Osteocyte (in vitro differentiated cells): ENCODE data around the gene SNX3. TPM values are rescaled to one million over a fixed set of nuclear protein-coding genes. Genes with fewer than 3 reads are reported as not detected.

ENCODE experiments used
- DNase-seq: peaks from one replicate; pipeline ENCODE4 v3.0.0; 2021; ENCODE audit warnings: mixed read lengths; ENCODE audit not compliant: unreplicated experiment; ENCODE audit errors: extremely low spot score
- H3K27ac Mint-ChIP-seq: one replicate; pipeline ENCODE4 v1.8.0; 2021; ENCODE audit warnings: mild to moderate bottlenecking, mixed read lengths; ENCODE audit not compliant: unreplicated experiment
- H3K27me3 Mint-ChIP-seq: one replicate; pipeline ENCODE4 v1.8.0; 2021; ENCODE audit warnings: mixed read lengths; ENCODE audit not compliant: unreplicated experiment
- H3K36me3 Mint-ChIP-seq: one replicate; pipeline ENCODE4 v1.8.0; 2021; ENCODE audit warnings: mixed read lengths; ENCODE audit not compliant: unreplicated experiment
- H3K4me1 Mint-ChIP-seq: one replicate; pipeline ENCODE4 v1.8.0; 2021; ENCODE audit warnings: mixed read lengths; ENCODE audit not compliant: unreplicated experiment
- H3K4me3 Mint-ChIP-seq: one replicate; pipeline ENCODE4 v1.8.0; 2021; ENCODE audit warnings: mild to moderate bottlenecking, moderate library complexity, mixed read lengths; ENCODE audit not compliant: unreplicated experiment
- H3K9me3 Mint-ChIP-seq: one replicate; pipeline ENCODE4 v1.8.0; 2021; ENCODE audit warnings: mixed read lengths; ENCODE audit not compliant: unreplicated experiment
- total RNA-seq: library from RNA; stranded (reverse); gene quantifications from 2 replicates; pipeline ENCODE4 v1.2.1, GENCODE V29; 2021
- TF ChIP-seq, protein P1 (sequence below): fragments of 200-600 bp; sonication (generic); IDR thresholded peaks from 2 replicates; pipeline ENCODE4 v1.5.0; 2021; ENCODE audit warnings: antibody characterized with exemption, mild to moderate bottlenecking, moderate library complexity

SNX3 gene
- total RNA-seq, 1 donor from 2014 or later = 171 TPM

GRCh38 chr6:108179741-108180140 is 81.1 kb downstream of the SNX3 start:
- peaks cover 71% of the 10 kb centered on the region for H3K27me3 Mint-ChIP-seq
- no peak overlapping the region for H3K27ac Mint-ChIP-seq
- no peak overlapping the region for H3K4me3 Mint-ChIP-seq
- TF ChIP-seq, protein P1, sequence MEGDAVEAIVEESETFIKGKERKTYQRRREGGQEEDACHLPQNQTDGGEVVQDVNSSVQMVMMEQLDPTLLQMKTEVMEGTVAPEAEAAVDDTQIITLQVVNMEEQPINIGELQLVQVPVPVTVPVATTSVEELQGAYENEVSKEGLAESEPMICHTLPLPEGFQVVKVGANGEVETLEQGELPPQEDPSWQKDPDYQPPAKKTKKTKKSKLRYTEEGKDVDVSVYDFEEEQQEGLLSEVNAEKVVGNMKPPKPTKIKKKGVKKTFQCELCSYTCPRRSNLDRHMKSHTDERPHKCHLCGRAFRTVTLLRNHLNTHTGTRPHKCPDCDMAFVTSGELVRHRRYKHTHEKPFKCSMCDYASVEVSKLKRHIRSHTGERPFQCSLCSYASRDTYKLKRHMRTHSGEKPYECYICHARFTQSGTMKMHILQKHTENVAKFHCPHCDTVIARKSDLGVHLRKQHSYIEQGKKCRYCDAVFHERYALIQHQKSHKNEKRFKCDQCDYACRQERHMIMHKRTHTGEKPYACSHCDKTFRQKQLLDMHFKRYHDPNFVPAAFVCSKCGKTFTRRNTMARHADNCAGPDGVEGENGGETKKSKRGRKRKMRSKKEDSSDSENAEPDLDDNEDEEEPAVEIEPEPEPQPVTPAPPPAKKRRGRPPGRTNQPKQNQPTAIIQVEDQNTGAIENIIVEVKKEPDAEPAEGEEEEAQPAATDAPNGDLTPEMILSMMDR = no peak
- H3K9me3 Mint-ChIP-seq = no peaks in the 10 kb centered on the region
- peaks cover 3% of the 10 kb centered on the region for H3K36me3 Mint-ChIP-seq
- DNase-seq = peak; percentile 59
- H3K4me1 Mint-ChIP-seq = peaks cover 16% of the 10 kb centered on the region

- Mint-ChIP-seq H3K4me1 (peaks cover 21% of the 10 kb centered on the region), H3K36me3 (peaks cover 3% of the 10 kb centered on the region), H3K27me3 (peaks cover 91% of the 10 kb centered on the region), H3K4me3 (peak overlapping the region; percentile 58), H3K27ac (no peak overlapping the region), H3K9me3 (no peaks in the 10 kb centered on the region)
- DNase-seq = peak; percentile 83
- TF ChIP-seq, protein P1 = no peak
These were observed 84.4 kb downstream of the SNX3 start for GRCh38 chr6:108176281-108177089.

- DNase-seq = peak; percentile 67
- peaks cover 3% of the 10 kb centered on the region for H3K36me3 Mint-ChIP-seq
- peaks cover 93% of the 10 kb centered on the region for H3K27me3 Mint-ChIP-seq
- H3K27ac Mint-ChIP-seq = no peak overlapping the region
- H3K9me3 Mint-ChIP-seq = no peaks in the 10 kb centered on the region
- H3K4me3 Mint-ChIP-seq = peak overlapping the region; percentile 58
- peaks cover 28% of the 10 kb centered on the region for H3K4me1 Mint-ChIP-seq
- TF ChIP-seq, protein P1 = peak; percentile 20
These were observed 85.1 kb downstream of the SNX3 start for GRCh38 chr6:108175592-108176279.

DNA sequence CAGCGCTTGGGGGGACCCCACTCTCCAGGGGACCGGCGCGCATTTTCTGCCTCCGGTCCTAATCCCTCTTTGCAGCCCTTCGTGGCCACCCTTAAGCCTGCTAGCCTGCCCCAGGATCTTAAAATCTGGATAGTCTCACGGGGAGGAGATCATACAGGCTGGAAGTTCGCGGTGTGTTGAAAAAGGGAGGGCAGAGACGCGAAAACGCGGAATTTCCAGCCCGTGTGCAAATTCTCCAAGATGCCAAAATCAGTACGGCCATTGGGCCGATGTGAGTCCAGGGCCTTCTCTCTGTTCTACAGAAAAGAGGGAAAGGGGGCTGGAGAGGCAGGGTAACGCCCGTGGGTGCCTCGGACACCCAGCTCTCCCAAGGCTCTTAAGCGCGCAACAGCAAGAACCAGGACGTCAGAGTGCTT is 85.7 kb downstream of the SNX3 start:
- no peaks in the 10 kb centered on the region for H3K9me3 Mint-ChIP-seq
- H3K27ac Mint-ChIP-seq = no peak overlapping the region
- TF ChIP-seq, protein P1 = no peak
- H3K4me3 Mint-ChIP-seq = peak overlapping the region; percentile 40
- peaks cover 93% of the 10 kb centered on the region for H3K27me3 Mint-ChIP-seq
- H3K4me1 Mint-ChIP-seq = peaks cover 33% of the 10 kb centered on the region
- H3K36me3 Mint-ChIP-seq = peaks cover 3% of the 10 kb centered on the region
- peak; percentile 80 for DNase-seq
